AML-193 (cell line): ENCODE results near the gene NES.

Experiments used
- DNase-seq, 2 experiments: peaks; one replicate each; lab custom pipeline; 2025; lab: John Stamatoyannopoulos, UW

The NES gene

GRCh38 chr1:156703741-156704140, 26.5 kb upstream of the NES start:
- DNase-seq = no peak

GRCh38 chr1:156703336-156703735, 26.1 kb upstream of the NES start:
- no peak for DNase-seq

GRCh38 chr1:156700736-156701531, 23.7 kb upstream of the NES start:
- no peak for DNase-seq

- DNase-seq = no peak
Measured at GRCh38 chr1:156698995-156699394, 21.8 kb upstream of the NES start.

- DNase-seq = no peak
Measured at GRCh38 chr1:156697481-156697880, 20.3 kb upstream of the NES start.

GRCh38 chr1:156696755-156697154, 19.5 kb upstream of the NES start:
- no peak for DNase-seq

- no peak for DNase-seq
Measured at GRCh38 chr1:156694690-156694962, 17.4 kb upstream of the NES start.

- DNase-seq = no peak
Measured at GRCh38 chr1:156693848-156694689, 16.9 kb upstream of the NES start.

GRCh38 chr1:156692925-156693847, 16.0 kb upstream of the NES start:
- no peak for DNase-seq

- DNase-seq = no peak
Measured at GRCh38 chr1:156692441-156692924, 15.3 kb upstream of the NES start.

GRCh38 chr1:156691665-156692440, 14.6 kb upstream of the NES start:
- DNase-seq = peak in 1 of 2 experiments; percentile 14

GRCh38 chr1:156691191-156691590, 14.0 kb upstream of the NES start:
- DNase-seq = no peak

GRCh38 chr1:156690675-156691036, 13.4 kb upstream of the NES start:
- no peak for DNase-seq

- DNase-seq = no peak
Measured at GRCh38 chr1:156689953-156690674, 12.9 kb upstream of the NES start.

GRCh38 chr1:156689035-156689952, 12.1 kb upstream of the NES start:
- DNase-seq = peak; percentile 65 to 69

GRCh38 chr1:156684227-156684782, 7.1 kb upstream of the NES start:
- DNase-seq = peak in 1 of 2 experiments; percentile 12

- DNase-seq = no peak
Measured at GRCh38 chr1:156682166-156682890, 5.1 kb upstream of the NES start.

- no peak for DNase-seq
Measured at GRCh38 chr1:156681196-156681960, 4.2 kb upstream of the NES start.
